Calu3 (cell line): ENCODE results near the gene EDN3. TPM values are rescaled to one million over a fixed set of nuclear protein-coding genes. Genes with fewer than 3 reads are reported as not detected.

Experiments used
- BruUV-seq: library from RNA; stranded (reverse); fragments of 400-500 nt; replicated peaks from 2 replicates; lab custom pipeline; 2021; lab: Mats Ljungman, UMichigan
- CTCF ChIA-PET: fragments of 300-600 bp; sonication (Branson Sonifier 250); formaldehyde crosslinking; loops from one replicate; lab custom pipeline; 2022; ENCODE audit warnings: antibody characterized with exemption; lab: Charles Lee
- DNase-seq: peaks from one replicate; pipeline ENCODE4 v3.0.0; 2022
- H3K27ac Mint-ChIP-seq: one replicate; pipeline ENCODE4 v1.8.0; 2022; ENCODE audit warnings: mixed read lengths; ENCODE audit not compliant: unreplicated experiment
- H3K27me3 Mint-ChIP-seq: one replicate; pipeline ENCODE4 v1.8.0; 2022; ENCODE audit warnings: mixed read lengths; ENCODE audit not compliant: unreplicated experiment
- H3K36me3 Mint-ChIP-seq: one replicate; pipeline ENCODE4 v1.8.0; 2022; ENCODE audit warnings: mild to moderate bottlenecking, moderate library complexity, mixed read lengths; ENCODE audit not compliant: insufficient read depth, unreplicated experiment
- H3K4me1 Mint-ChIP-seq: one replicate; pipeline ENCODE4 v1.8.0; 2022; ENCODE audit warnings: mild to moderate bottlenecking, low read depth, mixed read lengths; ENCODE audit not compliant: unreplicated experiment
- H3K4me3 Mint-ChIP-seq: one replicate; pipeline ENCODE4 v1.8.0; 2022; ENCODE audit warnings: mild to moderate bottlenecking, low read depth, moderate library complexity, mixed read lengths; ENCODE audit not compliant: unreplicated experiment
- H3K9me3 Mint-ChIP-seq: one replicate; pipeline ENCODE4 v1.8.0; 2022; ENCODE audit warnings: low read depth, mixed read lengths; ENCODE audit not compliant: unreplicated experiment
- intact Hi-C: fragments of 100-400 bp; cut with micrococcal nuclease; formaldehyde crosslinking; loops from one replicate; pipeline ENCODE4 v1.10.0; 2022; ENCODE audit not compliant: unreplicated experiment
- total RNA-seq: library from RNA; stranded (reverse); gene quantifications from 2 replicates; pipeline ENCODE4 v1.2.3, GENCODE V29; 2022
- TF ChIP-seq, protein P1 (sequence below): fragments of 200-600 bp; IDR thresholded peaks from one replicate; pipeline ENCODE4 v1.8.0; 2022; ENCODE audit warnings: antibody characterized with exemption; ENCODE audit not compliant: unreplicated experiment

The EDN3 gene
- total RNA-seq, 1 experiment from 2014 or later, result not detected

DNA sequence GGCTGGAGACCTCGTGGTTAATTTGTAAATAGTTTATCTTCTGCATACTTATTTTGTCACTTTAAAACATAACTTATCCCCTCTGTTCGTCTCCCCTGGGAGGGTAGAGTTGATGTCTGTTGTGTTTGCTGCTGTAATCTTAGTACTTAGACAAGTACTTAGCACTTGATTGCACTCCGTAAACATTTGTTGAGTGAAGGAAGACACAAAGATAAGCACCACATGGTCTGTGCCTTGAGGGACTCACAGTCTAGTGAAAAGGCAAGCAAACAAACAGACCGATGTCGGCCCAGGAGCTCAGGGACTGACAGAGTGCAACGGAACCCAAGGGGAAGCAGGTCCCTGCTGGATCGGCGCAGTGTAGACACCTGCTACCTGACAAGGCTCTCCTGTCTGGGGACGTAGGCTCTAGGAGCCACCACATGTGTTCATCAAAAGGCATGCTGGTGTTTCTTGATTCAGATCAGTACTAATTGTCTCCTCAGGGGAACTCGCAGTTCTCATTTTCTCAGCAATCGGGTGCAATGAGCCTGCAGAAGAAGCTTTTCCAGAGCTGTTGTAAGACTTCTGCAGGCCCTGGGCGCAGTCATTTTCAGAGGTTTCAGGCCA is 31.4 kb downstream of the EDN3 start:
- Mint-ChIP-seq H3K9me3 (no peaks in the 10 kb centered on the region), H3K4me3 (no peak overlapping the region), H3K27ac (no peak overlapping the region), H3K4me1 (no peaks in the 10 kb centered on the region), H3K27me3 (peaks cover 100% of the 10 kb centered on the region), H3K36me3 (no peaks in the 10 kb centered on the region)
- CTCF ChIA-PET, result no interaction called here
- intact Hi-C loops, result no loop called here
- DNase-seq, result no peak
- TF ChIP-seq, protein P1, sequence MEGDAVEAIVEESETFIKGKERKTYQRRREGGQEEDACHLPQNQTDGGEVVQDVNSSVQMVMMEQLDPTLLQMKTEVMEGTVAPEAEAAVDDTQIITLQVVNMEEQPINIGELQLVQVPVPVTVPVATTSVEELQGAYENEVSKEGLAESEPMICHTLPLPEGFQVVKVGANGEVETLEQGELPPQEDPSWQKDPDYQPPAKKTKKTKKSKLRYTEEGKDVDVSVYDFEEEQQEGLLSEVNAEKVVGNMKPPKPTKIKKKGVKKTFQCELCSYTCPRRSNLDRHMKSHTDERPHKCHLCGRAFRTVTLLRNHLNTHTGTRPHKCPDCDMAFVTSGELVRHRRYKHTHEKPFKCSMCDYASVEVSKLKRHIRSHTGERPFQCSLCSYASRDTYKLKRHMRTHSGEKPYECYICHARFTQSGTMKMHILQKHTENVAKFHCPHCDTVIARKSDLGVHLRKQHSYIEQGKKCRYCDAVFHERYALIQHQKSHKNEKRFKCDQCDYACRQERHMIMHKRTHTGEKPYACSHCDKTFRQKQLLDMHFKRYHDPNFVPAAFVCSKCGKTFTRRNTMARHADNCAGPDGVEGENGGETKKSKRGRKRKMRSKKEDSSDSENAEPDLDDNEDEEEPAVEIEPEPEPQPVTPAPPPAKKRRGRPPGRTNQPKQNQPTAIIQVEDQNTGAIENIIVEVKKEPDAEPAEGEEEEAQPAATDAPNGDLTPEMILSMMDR, result no peak
- no TSS peak for BruUV-seq

DNA sequence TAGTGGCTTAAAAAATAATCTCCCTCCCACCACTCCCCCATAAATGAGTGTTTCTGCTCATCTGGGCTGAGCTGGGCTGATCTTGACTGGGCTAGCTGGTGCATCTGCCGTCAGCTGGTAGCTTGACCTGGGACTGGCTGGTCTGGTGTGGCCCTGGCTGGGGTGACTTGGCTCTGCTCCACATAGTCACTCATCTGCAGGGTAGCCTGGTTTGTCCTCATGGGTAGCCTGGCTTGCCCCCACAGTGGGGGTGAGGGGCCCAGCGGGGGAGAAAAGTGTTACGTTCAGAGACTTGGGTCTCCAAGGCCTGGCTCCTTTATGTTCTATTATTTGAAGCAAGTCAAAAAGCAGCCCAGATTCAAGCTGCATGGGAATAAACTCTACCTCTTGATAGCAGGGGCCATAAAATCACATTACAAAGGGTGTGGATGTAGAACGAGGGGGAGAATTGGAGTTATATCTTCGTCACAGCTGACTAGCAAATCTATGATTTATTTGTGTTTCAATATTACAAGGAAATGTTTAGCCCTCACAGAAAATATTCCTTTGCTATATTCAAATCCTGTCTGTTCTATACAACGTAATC is 32.9 kb downstream of the EDN3 start:
- Mint-ChIP-seq H3K36me3 (no peaks in the 10 kb centered on the region), H3K4me3 (no peak overlapping the region), H3K9me3 (no peaks in the 10 kb centered on the region), H3K27ac (no peak overlapping the region), H3K4me1 (no peaks in the 10 kb centered on the region), H3K27me3 (peaks cover 88% of the 10 kb centered on the region)
- TF ChIP-seq, protein P1, result no peak
- intact Hi-C loops, result no loop called here
- BruUV-seq, result no TSS peak
- CTCF ChIA-PET, result no interaction called here
- DNase-seq, result no peak

DNA sequence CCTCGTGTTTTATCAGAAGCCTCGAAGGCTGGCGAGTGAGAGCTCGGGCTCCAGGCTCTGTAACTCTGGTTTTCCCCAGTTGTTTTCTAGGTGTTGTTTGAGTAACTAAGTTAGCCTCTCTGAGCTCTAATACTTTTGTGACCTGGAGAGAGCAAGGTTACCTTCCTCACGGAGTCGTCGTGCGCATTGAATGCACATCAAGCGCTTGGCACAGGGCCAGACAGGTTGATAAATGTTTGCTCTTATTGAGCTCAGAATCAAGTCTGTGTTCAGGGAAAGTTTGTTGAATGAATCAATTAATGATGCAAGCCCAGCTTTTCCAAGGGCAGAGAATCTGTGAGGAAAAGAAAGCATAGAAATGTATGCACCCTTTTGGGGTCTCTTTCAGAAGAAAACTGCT is 33.5 kb downstream of the EDN3 start:
- BruUV-seq, result no TSS peak

DNA sequence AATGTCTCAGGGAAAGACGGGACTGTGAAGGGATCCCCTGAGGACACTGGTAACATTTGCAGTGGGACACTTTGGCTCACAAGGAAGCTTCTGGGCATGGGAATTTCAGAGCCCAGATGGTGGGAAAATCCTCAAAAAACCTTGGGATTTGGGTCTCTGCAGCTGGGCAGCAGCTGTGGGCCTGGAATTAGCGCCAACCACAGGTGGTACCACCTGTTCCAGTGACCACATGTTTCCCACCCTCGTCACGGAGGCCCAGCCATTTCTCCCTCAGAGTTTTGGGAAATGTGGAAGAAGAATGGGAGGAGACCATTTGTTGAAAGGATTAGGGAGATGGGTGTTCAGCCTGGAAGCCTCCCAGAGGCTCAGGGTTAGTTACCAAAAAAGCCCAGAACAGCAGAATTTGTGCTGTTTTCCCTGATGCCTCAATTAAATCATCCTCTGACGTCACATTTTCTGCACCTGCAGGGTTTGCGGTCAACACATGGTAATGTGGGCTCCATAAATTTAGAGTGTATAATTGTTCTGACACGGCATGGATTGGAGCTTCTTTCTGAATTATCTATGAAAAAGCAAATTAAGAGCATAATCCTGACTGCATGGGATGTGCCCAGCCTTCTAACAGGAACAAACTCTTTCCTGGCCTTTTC is 34.4 kb downstream of the EDN3 start:
- TF ChIP-seq, protein P1, result no peak
- H3K27me3 Mint-ChIP-seq, result peaks cover 74% of the 10 kb centered on the region
- H3K4me3 Mint-ChIP-seq, result no peak overlapping the region
- H3K27ac Mint-ChIP-seq, result no peak overlapping the region
- CTCF ChIA-PET, result interaction anchor here (0.5 to 0.6 kb wide), 2 partner anchors 120 to 1115 kb away, joined by 3 read pairs; no protein-coding TSS in a partner anchor
- no TSS peak for BruUV-seq
- H3K9me3 Mint-ChIP-seq, result no peaks in the 10 kb centered on the region
- intact Hi-C loops, result no loop called here
- no peak for DNase-seq
- H3K36me3 Mint-ChIP-seq, result no peaks in the 10 kb centered on the region
- H3K4me1 Mint-ChIP-seq, result no peaks in the 10 kb centered on the region

More for the DNA sequence above, 33.5 kb downstream of the EDN3 start:
- DNase-seq, result no peak
- TF ChIP-seq, protein P1, result no peak
- Mint-ChIP-seq H3K27ac (no peak overlapping the region), H3K36me3 (no peaks in the 10 kb centered on the region), H3K4me3 (no peak overlapping the region), H3K9me3 (no peaks in the 10 kb centered on the region), H3K4me1 (no peaks in the 10 kb centered on the region), H3K27me3 (peaks cover 82% of the 10 kb centered on the region)
- CTCF ChIA-PET, result interaction anchor here (0.6 kb wide), 1 partner anchor 121 kb away, joined by 3 read pairs; no protein-coding TSS in a partner anchor
- intact Hi-C loops, result no loop called here
